HG02840 (cell line): ENCODE data around the gene ZBTB7B.
A peak's percentile ranks its signal among the peaks of the same experiment; 100 is the strongest.

Source experiments
- ATAC-seq: cut with Tn5 transposase; IDR thresholded peaks from one replicate; pipeline ENCODE4 v1.9.1; 2021; ENCODE audit warnings: mild to moderate bottlenecking, moderate library complexity, moderate number of reproducible peaks; ENCODE audit not compliant: unreplicated experiment, low FRiP score

Gene ZBTB7B

GRCh38 chr1:155051777-155052398 lies 49.3 kb downstream of the ZBTB7B start:
- peak; percentile 9 for ATAC-seq

- ATAC-seq: no peak
Observed at GRCh38 chr1:155052439-155053395, 50.1 kb downstream of the ZBTB7B start.

DNA sequence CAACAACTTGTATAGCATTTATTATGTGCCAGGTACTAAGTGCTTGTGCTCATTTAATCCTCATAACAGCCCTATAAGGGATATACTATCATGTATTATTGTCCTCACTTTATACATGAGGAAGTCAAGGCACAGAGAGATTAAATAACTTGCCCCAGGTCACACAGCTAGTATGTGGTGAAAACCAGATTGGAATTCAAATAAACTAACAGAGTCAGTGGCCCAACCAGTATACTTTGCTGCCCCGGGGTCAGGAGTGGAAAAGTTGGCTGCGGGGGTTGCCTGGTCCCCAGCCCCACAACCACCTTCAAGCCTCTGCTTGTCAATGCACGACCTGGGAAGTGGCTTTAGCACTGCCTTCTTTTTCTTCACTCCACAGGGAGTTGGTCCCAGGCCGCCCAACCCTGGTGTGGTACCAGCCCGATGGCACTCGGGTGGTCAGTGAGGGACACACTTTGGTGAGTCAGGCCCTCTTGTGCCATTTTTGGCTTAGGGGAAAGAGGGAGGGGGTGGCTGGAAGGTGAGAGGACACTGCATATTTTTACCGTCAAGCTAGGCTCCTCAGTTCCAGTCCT lies 51.0 kb downstream of the ZBTB7B start:
- ATAC-seq: no peak

- ATAC-seq: no peak
Observed at GRCh38 chr1:155057104-155057503, 54.5 kb downstream of the ZBTB7B start.

GRCh38 chr1:155057788-155058211 lies 55.2 kb downstream of the ZBTB7B start:
- no peak for ATAC-seq

DNA sequence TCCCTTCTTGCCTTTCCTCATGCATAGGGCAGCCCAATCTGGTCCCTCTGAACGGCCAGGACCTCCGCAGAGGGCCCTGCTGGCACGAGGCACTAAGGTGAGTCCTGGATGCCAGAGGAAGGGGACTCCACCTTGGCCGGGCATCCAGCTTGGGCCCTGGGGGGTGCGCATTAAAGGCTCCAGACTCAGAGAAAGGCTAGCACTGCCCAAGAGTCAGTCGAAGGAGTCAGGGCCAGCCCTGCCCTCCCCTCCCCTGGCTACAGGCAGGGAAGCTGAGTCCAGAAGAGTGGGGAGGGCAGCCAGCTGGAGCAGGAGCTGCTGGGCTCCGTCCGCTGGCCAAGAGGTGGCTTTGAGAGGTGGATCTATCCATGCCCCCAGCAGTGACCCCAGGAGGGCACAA lies 58.1 kb downstream of the ZBTB7B start:
- ATAC-seq: no peak

DNA sequence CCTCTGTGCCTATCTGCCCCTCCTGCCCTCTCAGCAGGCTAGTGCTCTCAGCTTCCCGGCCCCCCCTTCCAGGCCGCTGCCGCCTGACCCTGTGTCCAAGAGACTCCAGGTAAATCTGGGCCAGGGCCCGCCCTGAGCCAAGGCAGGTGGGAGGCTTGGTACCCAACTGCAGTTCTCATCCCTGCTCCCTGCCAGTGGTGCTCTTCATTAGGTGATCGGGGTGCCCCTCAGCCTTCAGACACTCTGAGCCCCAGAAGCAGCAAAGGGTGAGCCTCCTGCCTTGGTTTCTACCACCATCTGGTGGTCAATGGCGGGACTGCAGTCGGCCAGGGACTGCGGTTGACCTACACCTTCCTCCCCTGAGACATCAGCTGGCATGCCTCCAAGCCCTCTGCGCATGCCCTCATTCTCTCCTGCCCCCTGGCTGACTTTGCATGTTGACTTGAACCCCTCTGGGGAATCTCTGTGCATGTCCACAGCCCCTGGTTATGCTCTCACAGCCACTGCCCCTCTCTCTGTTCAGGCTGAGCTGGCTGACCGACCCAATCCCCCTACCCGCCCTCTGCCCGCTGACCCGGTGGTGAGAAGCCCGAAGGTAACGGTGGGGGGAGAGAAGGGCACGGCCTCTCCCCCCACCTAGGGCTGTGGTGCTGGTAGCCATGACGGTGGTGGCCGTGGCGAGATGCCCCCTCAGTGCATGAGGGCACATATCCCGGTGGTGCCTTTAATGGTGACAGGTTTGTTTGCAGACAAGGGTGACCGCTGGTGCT lies 59.0 kb downstream of the ZBTB7B start:
- ATAC-seq: no peak

GRCh38 chr1:155062151-155062686 lies 59.6 kb downstream of the ZBTB7B start:
- ATAC-seq: no peak

DNA sequence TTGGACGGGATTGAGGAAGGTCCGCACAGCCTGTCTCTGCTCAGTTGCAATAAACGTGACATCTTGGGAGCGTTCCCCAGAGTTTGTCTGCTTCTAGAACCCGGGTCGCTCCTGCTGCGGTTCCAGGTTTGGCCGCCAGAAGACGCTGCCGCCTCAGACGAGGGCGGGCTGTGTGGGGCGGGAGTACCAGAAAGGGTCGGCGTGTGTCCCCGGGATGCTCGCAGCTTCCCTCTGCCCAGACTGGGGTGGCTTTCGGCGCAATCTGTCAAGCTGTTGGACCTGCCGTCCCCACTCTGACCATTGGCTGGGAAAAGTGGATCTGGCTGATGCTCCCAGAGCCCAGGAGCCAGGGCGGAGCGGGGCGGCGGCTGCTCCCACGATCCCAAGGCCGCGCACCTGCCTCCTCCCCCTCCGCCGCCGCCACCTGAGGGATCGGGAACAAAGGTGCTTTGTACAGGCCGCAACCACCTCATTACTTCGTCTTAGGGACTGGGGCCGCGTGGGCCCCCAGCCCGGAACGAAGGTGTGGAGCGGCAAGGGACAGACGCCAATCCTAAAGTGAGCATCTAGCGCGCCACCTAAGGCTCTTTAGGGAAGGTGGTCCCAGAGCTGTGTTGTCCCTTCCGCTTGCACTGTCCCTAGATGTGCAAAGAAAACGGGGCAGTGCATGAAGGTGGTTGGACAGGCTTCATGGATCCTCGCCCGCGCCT lies 60.3 kb downstream of the ZBTB7B start:
- ATAC-seq: peak; percentile 9

DNA sequence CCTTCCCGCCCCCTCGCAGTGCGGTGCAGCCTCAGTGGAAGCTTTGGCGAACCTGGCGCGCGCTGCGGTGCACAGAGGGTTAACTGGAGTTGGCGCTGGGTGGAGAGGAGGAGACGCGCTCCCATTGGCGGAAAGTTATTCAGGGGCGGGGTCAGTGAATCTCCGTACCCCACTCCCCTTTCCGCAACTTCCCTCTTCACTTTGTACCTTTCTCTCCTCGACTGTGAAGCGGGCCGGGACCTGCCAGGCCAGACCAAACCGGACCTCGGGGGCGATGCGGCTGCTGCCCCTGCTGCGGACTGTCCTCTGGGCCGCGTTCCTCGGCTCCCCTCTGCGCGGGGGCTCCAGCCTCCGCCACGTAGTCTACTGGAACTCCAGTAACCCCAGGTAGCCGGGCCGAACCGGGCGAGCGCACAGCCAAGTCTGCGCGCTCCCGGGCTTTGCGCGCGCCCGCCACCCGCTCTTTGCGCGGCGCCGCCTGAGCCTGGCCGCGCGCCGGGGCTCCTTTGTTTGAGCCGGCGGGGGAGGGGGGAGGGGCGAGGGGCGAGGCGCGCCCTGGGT lies 61.0 kb downstream of the ZBTB7B start, which contains the start of gene EFNA4:
TSS of gene EFNA4 (plus strand) at position 191 of the 561 bp plus-strand sequence. CDS start at position 275, 84 bp downstream.
- peak; percentile 68 for ATAC-seq

GRCh38 chr1:155064111-155064831 lies 61.7 kb downstream of the ZBTB7B start:
- no peak for ATAC-seq

DNA sequence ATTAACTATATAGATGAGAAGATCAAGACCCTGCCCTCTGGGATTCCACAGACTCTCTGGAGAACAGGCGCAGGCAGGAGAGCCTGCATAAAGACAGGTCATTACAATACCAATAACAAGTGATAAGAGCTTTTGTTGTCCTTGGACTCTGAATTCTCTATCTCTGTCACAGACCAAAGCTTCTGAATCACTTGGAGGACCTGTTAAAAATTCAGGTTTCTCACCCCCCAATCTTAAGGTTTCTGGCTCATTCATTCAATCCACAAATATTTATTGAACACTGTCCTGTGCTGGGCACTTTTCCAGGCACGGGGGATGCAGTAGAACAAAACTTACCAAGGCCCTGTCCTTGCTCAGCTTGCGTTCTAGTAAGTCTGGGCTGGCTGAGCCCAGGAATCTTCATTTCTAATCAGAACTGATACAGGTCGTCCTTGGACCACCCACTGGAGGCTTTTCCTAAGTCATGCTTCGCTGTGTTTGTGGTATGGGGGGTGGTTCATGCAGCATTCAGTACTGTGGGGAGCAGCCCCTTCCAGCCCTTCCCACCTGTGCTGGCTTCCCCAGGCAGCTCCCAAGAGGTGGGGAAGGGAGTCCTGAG lies 62.3 kb downstream of the ZBTB7B start:
- ATAC-seq: no peak

- no peak for ATAC-seq
Observed at GRCh38 chr1:155066777-155067176, 64.2 kb downstream of the ZBTB7B start.
